H1 (cell line): Measurements from ENCODE around the gene R3HDM2. TPM values are rescaled to one million over a fixed set of nuclear protein-coding genes. Genes with fewer than 3 reads are reported as not detected.

ENCODE experiments used
- CTCF ChIA-PET: fragments of 300-600 bp; sonication (Branson Sonifier 250); formaldehyde crosslinking; loops from one replicate; lab custom pipeline; 2021; ENCODE audit not compliant: partially characterized antibody; lab: Charles Lee
- POLR2A ChIA-PET: fragments of 300-600 bp; sonication (Branson Sonifier 250); formaldehyde crosslinking; loops from one replicate; lab custom pipeline; 2021; ENCODE audit warnings: inconsistent platforms; ENCODE audit not compliant: partially characterized antibody; lab: Charles Lee
- DNase-seq, 2 experiments: peaks; one replicate each; pipeline versions ENCODE4 v3.0.0 to v3.0.0-alpha.2; 2010 to 2022; ENCODE audit warnings: low spot score in 2 of 2, low read depth in 1 of 2, mixed read lengths in 1 of 2
- FAIRE-seq: peaks from 2 replicates; lab custom pipeline; 2011; peaks lifted over from hg19 to GRCh38; lab: Jason Lieb, UNC
- H2AFZ ChIP-seq: 2 replicates; pipeline ENCODE4 v1.8.1; 2012; ENCODE audit warnings: low read length, inconsistent platforms
- H2AK5ac ChIP-seq: 2 replicates; pipeline ENCODE4 v1.6.1; 2013; ENCODE audit warnings: low read depth, low read length
- H2BK120ac ChIP-seq: replicated peaks from 2 replicates; pipeline ENCODE3; 2013; ENCODE audit warnings: low read depth, low read length, inconsistent platforms
- H2BK12ac ChIP-seq: 2 replicates; pipeline ENCODE4 v1.6.1; 2013; ENCODE audit warnings: low read depth, low read length
- H2BK15ac ChIP-seq: 2 replicates; pipeline ENCODE4 v1.6.1; 2013; ENCODE audit warnings: low read length
- H2BK20ac ChIP-seq: 2 replicates; pipeline ENCODE4 v1.6.1; 2013; ENCODE audit warnings: low read length
- H2BK5ac ChIP-seq: 2 replicates; pipeline ENCODE4 v1.6.1; 2013; ENCODE audit warnings: low read depth, low read length
- H3K14ac ChIP-seq: 2 replicates; pipeline ENCODE4 v1.6.1; 2013; ENCODE audit warnings: inconsistent platforms; ENCODE audit not compliant: insufficient read length
- H3K18ac ChIP-seq: 2 replicates; pipeline ENCODE4 v1.6.1; 2013; ENCODE audit warnings: low read length; ENCODE audit errors: extremely low read depth
- H3K23ac ChIP-seq: 2 replicates; pipeline ENCODE4 v1.6.1; 2013; ENCODE audit warnings: inconsistent platforms; ENCODE audit not compliant: insufficient read length
- H3K23me2 ChIP-seq: 2 replicates; pipeline ENCODE4 v1.6.1; 2013; ENCODE audit warnings: low read depth, low read length
- H3K27ac ChIP-seq: 2 replicates; pipeline ENCODE4 v1.6.1; 2011; ENCODE audit warnings: low read depth, low read length, inconsistent platforms
- H3K27me3 ChIP-seq, 4 experiments: replicated peaks in 1 of 4; 1 replicate in 1 of 4; 2 replicates in 3 of 4; pipeline versions ENCODE4 v1.6.1 to v1.8.1; 2011 to 2013; ENCODE audit warnings: low read length in 3 of 4, mild to moderate bottlenecking in 3 of 4, inconsistent platforms in 2 of 4, mixed read lengths in 2 of 4, moderate library complexity in 1 of 4; ENCODE audit not compliant: control insufficient read depth in 3 of 4, insufficient read depth in 3 of 4; ENCODE audit errors: extremely low read depth in 1 of 4
- H3K36me3 ChIP-seq, 4 experiments: 2 replicates each; pipeline versions ENCODE4 v1.6.1 to v1.8.1; 2011 to 2013; ENCODE audit warnings: mild to moderate bottlenecking in 4 of 4, low read length in 3 of 4, moderate library complexity in 2 of 4, control low read depth in 1 of 4, inconsistent platforms in 1 of 4; ENCODE audit not compliant: insufficient read depth in 4 of 4, control insufficient read depth in 2 of 4
- H3K4ac ChIP-seq: replicated peaks from 2 replicates; pipeline ENCODE3; 2013; ENCODE audit warnings: low read length, low read depth, mixed read lengths, inconsistent platforms; ENCODE audit not compliant: insufficient read length
- H3K4me1 ChIP-seq, 4 experiments: replicated peaks in 1 of 4; 1 replicate in 1 of 4; 2 replicates in 3 of 4; pipeline versions ENCODE4 v1.6.1 to v1.8.1; 2011 to 2013; ENCODE audit warnings: low read length in 3 of 4, inconsistent platforms in 2 of 4, mixed read lengths in 1 of 4; ENCODE audit not compliant: insufficient read depth in 4 of 4, control insufficient read depth in 3 of 4
- H3K4me2 ChIP-seq, 2 experiments: 2 replicates each; pipeline versions ENCODE4 v1.6.1 to v1.8.1; 2011 to 2013; ENCODE audit warnings: low read depth in 2 of 2, low read length in 2 of 2, control low read depth in 1 of 2, inconsistent platforms in 1 of 2, mild to moderate bottlenecking in 1 of 2; ENCODE audit not compliant: insufficient read depth in 1 of 2
- H3K4me3 ChIP-seq, 4 experiments: fragments of 200-600, 300-600 bp in 1 of 4; sonication (generic), shearing (Covaris generic), sonication (Bioruptor Twin) in 1 of 4; 2 replicates each; pipeline versions ENCODE4 v1.5.1 to v1.8.1; 2011 to 2016; ENCODE audit warnings: low read length in 4 of 4, low read depth in 3 of 4, control low read depth in 2 of 4, inconsistent platforms in 2 of 4, mild to moderate bottlenecking in 2 of 4, mixed read lengths in 1 of 4, moderate library complexity in 1 of 4; ENCODE audit not compliant: insufficient read depth in 2 of 4; ENCODE audit errors: extremely low read depth in 1 of 4
- H3K56ac ChIP-seq: replicated peaks from 2 replicates; pipeline ENCODE3; 2013; ENCODE audit warnings: low read depth, mild to moderate bottlenecking, mixed read lengths, low read length, inconsistent platforms; ENCODE audit not compliant: insufficient read length
- H3K79me1 ChIP-seq: 2 replicates; pipeline ENCODE4 v1.6.1; 2013; ENCODE audit warnings: low read depth, low read length, control low read depth
- H3K79me2 ChIP-seq, 2 experiments: 2 replicates each; pipeline versions ENCODE4 v1.6.1 to v1.8.1; 2012 to 2013; ENCODE audit warnings: low read length in 2 of 2, mild to moderate bottlenecking in 2 of 2, inconsistent platforms in 1 of 2; ENCODE audit not compliant: insufficient read depth in 2 of 2, control insufficient read depth in 1 of 2
- H3K9ac ChIP-seq, 4 experiments: replicated peaks in 1 of 4; 1 replicate in 1 of 4; 2 replicates in 3 of 4; pipeline versions ENCODE4 v1.6.1 to v1.8.1; 2011 to 2013; ENCODE audit warnings: low read depth in 3 of 4, low read length in 3 of 4, control low read depth in 2 of 4, mild to moderate bottlenecking in 2 of 4, moderate library complexity in 2 of 4, inconsistent platforms in 1 of 4; ENCODE audit errors: extremely low read depth in 1 of 4
- H3K9me3 ChIP-seq, 2 experiments: 2 replicates each; pipeline versions ENCODE4 v1.6.1 to v1.8.1; 2012 to 2013; ENCODE audit warnings: mild to moderate bottlenecking in 2 of 2, moderate library complexity in 2 of 2, control low read depth in 1 of 2, inconsistent platforms in 1 of 2, low read depth in 1 of 2, low read length in 1 of 2, mixed read lengths in 1 of 2; ENCODE audit not compliant: insufficient read depth in 2 of 2
- H4K20me1 ChIP-seq, 2 experiments: replicated peaks in 1 of 2; 2 replicates each; pipeline versions ENCODE3 to v1.8.1; 2011 to 2013; ENCODE audit warnings: inconsistent platforms in 2 of 2, low read length in 2 of 2, mild to moderate bottlenecking in 1 of 2; ENCODE audit not compliant: insufficient read depth in 2 of 2, control insufficient read depth in 1 of 2
- H4K5ac ChIP-seq: 2 replicates; pipeline ENCODE4 v1.6.1; 2013; ENCODE audit warnings: low read length, low read depth, mixed read lengths, inconsistent platforms; ENCODE audit not compliant: insufficient read length
- H4K8ac ChIP-seq: 2 replicates; pipeline ENCODE4 v1.8.0; 2013; ENCODE audit warnings: mild to moderate bottlenecking, moderate library complexity, low read length, inconsistent platforms; ENCODE audit not compliant: insufficient read depth; ENCODE audit errors: extremely low read depth
- H4K91ac ChIP-seq: replicated peaks from 2 replicates; pipeline ENCODE3; 2013; ENCODE audit warnings: low read length, mixed read lengths, inconsistent platforms; ENCODE audit not compliant: insufficient read length
- CTBP2 ChIP-seq: IDR thresholded peaks from 2 replicates; pipeline ENCODE4 v1.7.0; 2011; ENCODE audit warnings: borderline replicate concordance, mild to moderate bottlenecking, moderate library complexity, mixed read lengths, low read length; ENCODE audit not compliant: insufficient read depth, insufficient read length
- HDAC2 ChIP-seq, 2 experiments: fragments of 300-600 bp in 1 of 2; sonication (generic) in 1 of 2; IDR thresholded peaks; 2 replicates each; pipeline ENCODE4 v1.6.1; 2011 to 2012; ENCODE audit warnings: low read depth in 2 of 2, low read length in 2 of 2, mild to moderate bottlenecking in 2 of 2, moderate library complexity in 2 of 2, borderline replicate concordance in 1 of 2, inconsistent platforms in 1 of 2
- PHF8 ChIP-seq: fragments of 200-600 bp; sonication (generic); conservative IDR thresholded peaks from 2 replicates; pipeline ENCODE4 v1.7.1; 2012; ENCODE audit warnings: low read depth, mild to moderate bottlenecking, inconsistent platforms, low read length, moderate library complexity
- WGBS, 2 experiments: shearing (Covaris generic) in 1 of 2; methylation state at CpG; one replicate each; pipeline versions ENCODE4 v1.1.6 to v1.1.7; 2013 to 2015; ENCODE audit warnings: low lambda C conversion rate in 2 of 2, mixed read lengths in 2 of 2, inconsistent platforms in 1 of 2, low coverage in 1 of 2, missing lambda C conversion rate in 1 of 2; ENCODE audit not compliant: insufficient replicate concordance in 2 of 2, insufficient coverage in 1 of 2, insufficient read length in 1 of 2; ENCODE audit errors: extremely low coverage in 1 of 2, missing lambda C conversion rate in 1 of 2; 5-methylcytosine and 5-hydroxymethylcytosine counted together
- polyA plus RNA-seq, 7 experiments: library from polyadenylated mRNA; depleted of rRNA in 3 of 7; stranded (reverse) in 5 of 7; unstranded in 2 of 7; fragments of >200 nt in 5 of 7; fragments of 200-250 nt in 2 of 7; gene quantifications; 1 replicate in 5 of 7; 2 replicates in 1 of 7; 4 replicates in 1 of 7; pipeline versions ENCODE4 v1.2.1 to v1.2.3, GENCODE V29; 2011 to 2013; ENCODE audit warnings: missing spikeins in 2 of 7, mixed read lengths in 2 of 7
- total RNA-seq: library from RNA; stranded (reverse); fragmentation: NEBNext Ultra II Directional; extraction: Animal tissue kit (Norgen Biotek cat#: 25700); gene quantifications from 2 replicates; pipeline ENCODE4 v1.2.1, GENCODE V29; 2021

The R3HDM2 gene
- total and polyA plus RNA-seq, 2 of the 8 experiments (the other 6 are each of a cell fraction or from before 2014, with no cell fraction given) = 25.6 to 27.0 TPM

- DNase-seq (no peak), FAIRE-seq (no peak)
- peaks cover 20 to 35% (median 30%) of the 10 kb centered on the region in 4 experiments for H3K27me3 ChIP-seq
- H3K4me1 ChIP-seq = peaks cover 0 to 14% (median 3%) of the 10 kb centered on the region in 4 experiments; a peak in 5 of 7 replicates
- no peaks in the 10 kb centered on the region for H3K9me3 ChIP-seq
- H3K18ac ChIP-seq = no peak overlapping the region
- no peak overlapping the region for H2BK120ac ChIP-seq
- H3K27ac ChIP-seq = no peak overlapping the region
- H4K8ac ChIP-seq = 0 out of 2 replicates have a peak overlapping the region, but pooled peaks have one; percentile 3
- no peak overlapping the region for H3K4ac ChIP-seq
- no peaks in the 10 kb centered on the region for H3K79me1 ChIP-seq
- no peak overlapping the region for H3K9ac ChIP-seq
- H2BK20ac ChIP-seq = no peak overlapping the region
- no peak overlapping the region for H2BK12ac ChIP-seq
- no peak overlapping the region for H3K56ac ChIP-seq
- no peaks in the 10 kb centered on the region for H3K79me2 ChIP-seq
- H3K4me3 ChIP-seq = no peak overlapping the region
- peaks cover 0 to 11% (median 3%) of the 10 kb centered on the region in 4 experiments; a peak in 3 of 8 replicates for H3K36me3 ChIP-seq
- ChIA-PET CTCF (interaction anchor here (0.6 to 25.1 kb wide), 6 partner anchors 9 to 765 kb away, joined by 3 to 441 read pairs (median 4); partner anchors contain the start of genes ARHGAP9, GLI1 and INHBE), POLR2A (interaction anchor here (1.0 to 1.5 kb wide), 3 partner anchors 172 to 241 kb away, joined by 3 to 4 read pairs (median 4); no protein-coding TSS in a partner anchor)
- H4K20me1 ChIP-seq = peaks cover 0 to 6% of the 10 kb centered on the region in 2 experiments
- peaks cover 8% of the 10 kb centered on the region; the same call in 1 of the 2 replicates for H3K23me2 ChIP-seq
- H2AK5ac ChIP-seq = no peak overlapping the region
- no peak overlapping the region for H3K4me2 ChIP-seq
- H4K91ac ChIP-seq = no peak overlapping the region
- TF ChIP-seq PHF8 (no peak), HDAC2 (IDR thresholded peaks at IDR 0.05; ENCODE audit: borderline replicate concordance in 1 of 2, low read depth in 2 of 2, low read length in 2 of 2) (no peak), CTBP2 (no peak)
- TF ChIP-seq, all 59 proteins: peak for 0
- Histone ChIP-seq H2BK5ac (no peak overlapping the region), H2AFZ (no peak overlapping the region), H2BK15ac (no peak overlapping the region), H3K14ac (no peak overlapping the region), H3K23ac (no peak overlapping the region), H4K5ac (no peak overlapping the region)
- WGBS, 2 experiments = 75% methylated on average over 4 of the region's 4 CpGs; no CpG with 5 or more reads in 1 of the 2 experiments
Observed at GRCh38 chr12:57470970-57471656, 40.3 kb upstream of the R3HDM2 start.
